Measurements from ENCODE around the gene ING2. TPM values are rescaled to one million over a fixed set of nuclear protein-coding genes. Genes with fewer than 3 reads are reported as not detected.

ING2 gene
- total and polyA plus RNA-seq, 3 donors from 2014 or later, result 38.0 to 47.3 (median 47.2) TPM

DNA sequence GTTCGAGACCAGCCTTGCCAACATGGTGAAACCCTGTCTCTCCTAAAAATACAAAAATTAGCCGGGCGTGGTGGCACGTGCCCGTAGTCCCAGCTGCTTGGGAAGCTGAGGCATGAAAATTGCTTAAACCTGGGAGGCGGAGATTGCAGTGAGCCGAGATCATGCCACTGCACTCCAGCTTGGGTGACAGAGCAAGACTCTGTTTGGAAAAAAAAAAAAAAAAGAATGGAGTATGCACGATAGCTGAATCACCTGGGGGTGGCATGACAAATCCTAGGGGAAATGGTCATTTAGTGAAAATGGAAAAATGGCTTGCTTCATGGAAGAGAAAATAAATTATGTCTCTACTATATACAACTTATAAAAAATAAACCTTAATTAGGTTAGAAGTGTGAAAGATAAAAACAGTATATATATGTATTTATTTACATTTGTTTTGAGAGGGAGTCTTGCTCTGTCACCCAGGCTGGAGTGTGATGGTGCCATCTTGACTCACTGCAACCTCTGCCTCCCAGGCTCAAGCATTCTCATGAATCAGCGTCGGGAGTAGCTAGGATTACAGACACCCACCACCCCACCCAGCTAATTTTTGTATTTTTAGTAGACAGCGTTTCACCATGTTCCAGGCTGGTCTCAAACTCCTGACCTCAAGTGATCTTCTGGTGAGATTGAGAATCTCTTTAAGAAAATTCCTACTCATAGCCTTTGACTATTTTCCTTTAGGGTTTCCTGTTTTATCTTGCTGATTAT, 19.3 kb upstream of the ING2 start:
- DNase-seq, result no peak
- Histone ChIP-seq H3K4me1 (no peaks in the 10 kb centered on the region), H3K36me3 (ENCODE audit: low read depth, missing control alignments) (no peaks in the 10 kb centered on the region), H3K27me3 (no peaks in the 10 kb centered on the region), H3K4me3 (no peak overlapping the region), H3K27ac (no peak overlapping the region), H3K9me3 (no peaks in the 10 kb centered on the region)
- intact Hi-C loops (cut with DNase I; ENCODE audit: low total_unique reads), result no loop called here
- WGBS, 2 donors, result 75 to 81% methylated on average over 11 of the region's 11 CpGs
- TF ChIP-seq CTCF (IDR thresholded peaks at IDR 0.05), result no peak
- no peak for TF ChIP-seq POLR2A (IDR thresholded peaks at IDR 0.05)

DNA sequence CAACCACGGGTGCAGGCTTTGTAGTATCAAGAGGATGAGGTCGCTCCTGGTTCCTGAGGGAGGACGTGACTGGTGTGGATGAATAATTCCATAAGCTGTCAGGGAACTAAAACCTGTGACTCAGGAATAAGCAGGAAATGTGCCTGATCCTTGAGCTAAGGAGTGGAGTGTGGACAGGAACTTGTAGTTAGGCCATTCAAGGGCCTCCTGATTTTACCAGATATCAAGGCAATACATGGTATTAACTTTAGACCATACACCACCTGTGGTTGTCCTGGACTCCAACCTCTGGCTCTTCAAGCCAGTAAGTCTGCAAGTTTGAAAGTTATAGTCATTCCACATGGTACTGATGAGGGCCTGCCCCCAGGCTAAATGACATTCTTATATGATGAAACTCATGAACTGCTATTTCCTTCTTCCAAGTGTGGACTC, 12.1 kb upstream of the ING2 start:
- WGBS, 2 donors, result 93 to 97% methylated on average over 3 of the region's 3 CpGs
- Histone ChIP-seq H3K4me1 (no peaks in the 10 kb centered on the region), H3K9me3 (no peaks in the 10 kb centered on the region), H3K27me3 (no peaks in the 10 kb centered on the region), H3K4me3 (no peak overlapping the region), H3K36me3 (ENCODE audit: low read depth, missing control alignments) (no peaks in the 10 kb centered on the region), H3K27ac (no peak overlapping the region)
- DNase-seq, result no peak
- no peak for TF ChIP-seq POLR2A (IDR thresholded peaks at IDR 0.05)
- TF ChIP-seq CTCF (IDR thresholded peaks at IDR 0.05), result no peak
- intact Hi-C loops (cut with DNase I; ENCODE audit: low total_unique reads), result no loop called here

GRCh38 chr4:183493246-183493645, 11.6 kb upstream of the ING2 start:
- Histone ChIP-seq H3K4me3 (no peak overlapping the region), H3K9me3 (no peaks in the 10 kb centered on the region)

DNA sequence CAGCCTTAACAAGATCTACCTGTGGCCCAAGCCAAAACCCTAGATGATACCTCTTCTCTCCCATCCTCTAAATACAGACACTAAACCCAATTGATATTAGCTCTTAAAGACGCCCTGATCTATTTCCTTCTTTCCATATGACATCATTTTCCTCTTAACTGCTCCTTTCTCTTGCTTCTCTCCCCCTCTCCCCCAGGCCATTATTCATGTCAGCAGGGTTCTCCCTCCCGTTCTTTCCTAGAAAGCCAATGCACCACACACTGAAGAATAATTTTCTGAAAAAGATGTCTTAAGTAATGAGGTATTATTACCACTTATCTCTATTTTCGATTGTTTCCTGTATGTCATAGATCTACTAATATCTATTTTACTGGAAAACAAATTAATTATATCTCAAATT, 9.7 kb upstream of the ING2 start:
- Histone ChIP-seq H3K9me3 (no peaks in the 10 kb centered on the region), H3K4me1 (no peaks in the 10 kb centered on the region), H3K27me3 (no peaks in the 10 kb centered on the region), H3K4me3 (no peak overlapping the region), H3K27ac (no peak overlapping the region), H3K36me3 (ENCODE audit: low read depth, missing control alignments) (no peaks in the 10 kb centered on the region)
- intact Hi-C loops (cut with DNase I; ENCODE audit: low total_unique reads), result no loop called here
- DNase-seq, result no peak
- TF ChIP-seq CTCF (IDR thresholded peaks at IDR 0.05) (no peak), POLR2A (IDR thresholded peaks at IDR 0.05) (no peak)
- WGBS, 2 donors, result 61 to 74% methylated on average over 3 of the region's 3 CpGs

More at GRCh38 chr4:183493246-183493645, 11.6 kb upstream of the ING2 start:
- H3K36me3 ChIP-seq (ENCODE audit: low read depth, missing control alignments), result no peaks in the 10 kb centered on the region
- H3K4me1 ChIP-seq, result no peaks in the 10 kb centered on the region
- no peak for TF ChIP-seq CTCF (IDR thresholded peaks at IDR 0.05)
- TF ChIP-seq POLR2A (IDR thresholded peaks at IDR 0.05), result no peak
- WGBS, 2 donors, result 84 to 96% methylated on average over 3 of the region's 3 CpGs
- no peaks in the 10 kb centered on the region for H3K27me3 ChIP-seq
- intact Hi-C loops (cut with DNase I; ENCODE audit: low total_unique reads), result no loop called here
- no peak for DNase-seq
- H3K27ac ChIP-seq, result no peak overlapping the region

- H3K4me3 ChIP-seq, result no peak overlapping the region
- H3K4me1 ChIP-seq, result no peaks in the 10 kb centered on the region
- H3K9me3 ChIP-seq, result no peaks in the 10 kb centered on the region
- no peak overlapping the region for H3K27ac ChIP-seq
- no peaks in the 10 kb centered on the region for H3K36me3 ChIP-seq (ENCODE audit: low read depth, missing control alignments)
- intact Hi-C loops (cut with DNase I; ENCODE audit: low total_unique reads), result no loop called here
- no peak for DNase-seq
- 56 to 60% methylated on average over 2 of the region's 2 CpGs for WGBS, 2 donors
- no peaks in the 10 kb centered on the region for H3K27me3 ChIP-seq
- TF ChIP-seq CTCF (IDR thresholded peaks at IDR 0.05) (no peak), POLR2A (IDR thresholded peaks at IDR 0.05) (no peak)
Measured at GRCh38 chr4:183499389-183499788, 5.5 kb upstream of the ING2 start.

Measured in testis (tissue), 3 donors.